NOMO-1 treated with dmso at 0.1 percent for 144 hours (cell line): ENCODE results near the gene MC1R.
"Not testable (repeated sequence)": the region's sequence is repeated elsewhere in the genome, so short reads cannot be mapped to it uniquely, and the experiment has no call there.

ENCODE experiments used
- DNase-seq: peaks from one replicate; lab custom pipeline; 2025; ENCODE audit not compliant: unreplicated experiment; lab: John Stamatoyannopoulos, UW

MC1R gene

GRCh38 chr16:89913408-89914387, 5.0 kb upstream of the MC1R start:
- no peak for DNase-seq

- DNase-seq = not testable (repeated sequence)
These were observed 3.9 kb upstream of the MC1R start for GRCh38 chr16:89914642-89915285.

GRCh38 chr16:89915303-89916232, 3.1 kb upstream of the MC1R start:
- DNase-seq = no peak

- DNase-seq = peak; percentile 70
These were observed 749 bp upstream of the MC1R start for GRCh38 chr16:89917773-89918452.

- DNase-seq = no peak
These were observed 1.1 kb downstream of the MC1R start for GRCh38 chr16:89919535-89920406.

GRCh38 chr16:89920723-89921122, 2.1 kb downstream of the MC1R start:
- DNase-seq = no peak

- no peak for DNase-seq
These were observed 2.6 kb downstream of the MC1R start for GRCh38 chr16:89921131-89921701.

- no peak for DNase-seq
These were observed 3.2 kb downstream of the MC1R start for GRCh38 chr16:89921702-89922476.

GRCh38 chr16:89922477-89922883, 3.8 kb downstream of the MC1R start:
- no peak for DNase-seq

GRCh38 chr16:89922884-89923639, 4.4 kb downstream of the MC1R start, which contains the start of gene TUBB3:
TUBB3 (plus strand) TSS chr16:89923342; CDS start chr16:89923402, 60 bp downstream.
- DNase-seq = peak; percentile 49

- no peak for DNase-seq
These were observed 5.1 kb downstream of the MC1R start for GRCh38 chr16:89923640-89924296.

GRCh38 chr16:89924297-89924924, 5.7 kb downstream of the MC1R start:
- DNase-seq = no peak

- DNase-seq = no peak
These were observed 6.3 kb downstream of the MC1R start for GRCh38 chr16:89924925-89925307.

GRCh38 chr16:89925596-89926079, 7.0 kb downstream of the MC1R start:
- no peak for DNase-seq

- no peak for DNase-seq
These were observed 12.7 kb downstream of the MC1R start for GRCh38 chr16:89931305-89931896.

GRCh38 chr16:89931964-89932363, 13.3 kb downstream of the MC1R start:
- no peak for DNase-seq
